A204.1 (cell line): ENCODE data around the gene PGAP2.

Experiments used
- FAIRE-seq: peaks from 2 replicates; lab custom pipeline; 2012; peaks lifted over from hg19 to GRCh38; lab: Jason Lieb, UNC

PGAP2 gene

DNA sequence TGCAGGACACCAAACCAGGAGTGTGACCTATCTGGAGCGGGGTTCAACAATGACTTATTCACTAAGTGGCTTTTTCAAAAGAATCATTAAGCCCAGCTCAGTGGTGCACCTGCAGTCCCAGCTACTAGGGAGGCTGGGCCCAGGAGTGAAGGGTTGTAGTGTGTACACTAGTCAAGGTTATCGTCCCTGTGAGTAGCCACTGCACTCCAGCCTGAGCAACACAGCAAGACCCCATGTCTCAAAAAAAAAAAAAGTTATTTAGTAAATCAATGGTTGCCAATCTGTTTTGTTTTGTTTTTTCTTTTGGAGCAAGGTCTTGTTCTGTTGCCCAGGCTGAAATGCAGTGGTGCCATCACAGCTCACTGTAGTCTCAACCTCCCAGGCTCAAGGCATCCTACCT, 24.5 kb downstream of the PGAP2 start:
- no peak for FAIRE-seq

DNA sequence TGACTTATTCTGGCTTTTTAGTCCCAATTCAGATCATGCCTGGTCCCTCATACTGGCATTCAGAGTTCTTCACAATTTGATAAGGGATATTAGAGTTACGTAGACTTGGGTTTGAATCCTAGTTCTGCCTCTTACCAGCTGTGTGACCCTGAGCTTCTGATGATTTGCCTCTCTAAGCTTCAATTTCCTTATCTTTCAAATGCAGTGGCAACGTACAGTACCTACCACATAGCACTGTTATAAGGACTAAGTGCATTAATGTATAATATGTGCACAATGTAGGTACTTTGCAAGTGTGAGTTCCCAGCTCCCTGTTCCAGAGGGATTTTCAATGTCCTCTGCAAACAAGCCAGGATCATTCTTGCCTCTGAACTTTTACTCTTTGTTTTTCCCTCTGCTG, 25.1 kb downstream of the PGAP2 start:
- FAIRE-seq: no peak

DNA sequence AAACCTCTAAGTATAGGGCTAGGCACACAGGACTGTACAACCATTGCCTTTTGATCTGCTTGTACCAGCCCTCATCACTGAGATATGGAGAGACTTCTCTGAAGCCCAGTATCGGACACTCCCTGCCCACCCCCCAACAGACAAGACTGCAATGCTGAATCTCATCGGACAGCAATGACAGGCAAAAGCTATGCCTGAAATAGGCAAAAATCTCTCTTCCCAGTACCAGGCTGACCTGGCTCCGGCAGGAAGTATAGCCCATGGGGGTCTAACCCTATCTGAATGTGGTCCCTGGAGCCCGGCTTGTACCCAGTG, 25.9 kb downstream of the PGAP2 start:
- no peak for FAIRE-seq

DNA sequence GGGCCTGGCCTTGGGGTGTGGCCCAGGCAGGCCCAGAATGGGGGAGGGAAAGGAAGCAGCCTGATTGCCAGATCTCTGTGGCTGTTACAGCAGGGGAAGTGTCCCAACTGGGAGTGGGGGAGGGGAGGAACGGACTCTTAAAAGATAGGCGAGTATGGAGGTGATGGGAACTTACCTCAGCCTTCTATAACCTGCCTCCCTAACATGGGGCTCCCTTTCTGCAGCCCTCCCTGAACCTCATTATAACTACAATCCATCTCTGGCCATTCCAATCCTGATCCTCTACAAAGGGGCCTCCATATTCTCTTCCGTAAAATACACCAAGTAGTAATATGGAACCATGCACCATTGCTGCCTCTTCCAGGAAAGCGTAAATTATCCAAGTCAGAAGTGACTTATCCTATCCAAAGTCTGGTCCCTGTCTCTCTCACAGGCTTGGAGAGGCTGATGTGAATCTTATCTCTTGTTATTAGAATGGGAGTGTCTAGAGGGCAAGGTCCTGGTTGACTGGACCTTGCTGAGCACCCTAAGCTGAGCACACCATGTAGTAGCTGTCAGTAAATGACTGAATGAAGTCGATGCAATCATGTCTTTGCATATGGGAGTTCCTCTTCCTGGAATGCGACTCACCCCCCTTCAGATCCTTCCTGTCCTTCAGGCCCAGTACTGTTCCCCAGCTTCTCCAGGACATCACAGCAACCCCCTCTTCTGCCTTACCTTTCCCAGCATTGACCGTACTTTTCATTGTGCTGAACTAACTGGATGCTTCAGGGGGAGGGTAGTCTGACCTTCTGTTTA, 26.5 kb downstream of the PGAP2 start:
- no peak for FAIRE-seq

DNA sequence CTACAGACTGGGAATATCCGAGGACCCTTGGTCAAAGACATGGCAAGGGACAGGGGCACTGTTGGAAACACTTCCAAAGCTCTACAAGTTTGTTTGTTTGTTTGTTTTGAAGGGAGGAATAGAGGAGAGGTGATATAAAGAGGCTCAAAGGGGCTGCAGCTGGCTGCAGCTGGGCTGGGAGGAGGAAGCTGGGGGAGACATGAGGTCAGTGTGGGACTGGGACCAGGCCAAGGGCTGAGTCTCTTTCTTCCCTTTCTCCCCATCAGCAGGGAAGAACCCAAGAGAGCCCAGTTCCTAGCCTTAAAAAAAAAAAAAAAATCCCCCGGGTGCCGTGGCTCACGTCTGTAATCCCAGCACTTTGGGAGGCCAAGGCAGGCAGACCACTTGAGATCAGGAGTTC, 27.4 kb downstream of the PGAP2 start:
- no peak for FAIRE-seq

DNA sequence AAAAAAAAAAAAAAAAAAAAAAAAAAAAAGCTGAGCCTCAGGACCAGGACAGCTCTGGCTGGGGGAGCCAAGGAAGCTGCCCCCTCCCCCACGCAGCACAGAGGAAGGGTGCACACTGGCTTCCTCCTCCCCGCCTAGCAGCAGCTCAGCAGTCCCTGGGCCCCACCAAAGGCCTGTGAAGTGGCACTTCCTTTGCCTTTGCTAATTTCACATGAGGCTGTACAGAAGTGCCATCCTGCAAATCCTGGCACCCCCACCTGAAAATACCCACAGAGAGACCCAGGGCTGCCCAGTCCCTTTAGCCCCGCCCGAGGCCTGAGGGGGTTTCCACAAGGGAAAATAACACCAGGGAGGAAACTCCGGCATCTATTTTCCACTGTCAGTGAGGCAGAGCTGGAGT, 28.5 kb downstream of the PGAP2 start:
- FAIRE-seq: no peak

DNA sequence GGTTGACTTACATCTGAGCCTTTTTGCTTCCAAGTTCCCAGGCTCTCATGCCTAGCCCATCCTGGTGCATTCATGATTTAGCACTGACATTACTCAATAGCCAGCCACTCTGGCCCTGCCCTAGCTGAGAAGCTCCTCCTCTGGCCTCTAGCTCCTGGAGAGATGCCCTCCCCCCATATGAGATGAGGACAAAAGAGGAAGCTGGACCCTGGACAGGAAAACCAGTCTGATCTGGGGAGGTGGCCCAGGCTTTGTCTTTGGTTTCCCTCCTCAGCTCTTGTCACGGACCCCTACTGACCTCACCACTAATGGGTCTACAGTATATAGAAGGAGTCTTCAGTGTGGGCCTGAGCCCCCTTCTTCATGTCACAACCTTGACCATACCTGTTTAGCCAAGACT, 29.4 kb downstream of the PGAP2 start:
- FAIRE-seq: no peak

DNA sequence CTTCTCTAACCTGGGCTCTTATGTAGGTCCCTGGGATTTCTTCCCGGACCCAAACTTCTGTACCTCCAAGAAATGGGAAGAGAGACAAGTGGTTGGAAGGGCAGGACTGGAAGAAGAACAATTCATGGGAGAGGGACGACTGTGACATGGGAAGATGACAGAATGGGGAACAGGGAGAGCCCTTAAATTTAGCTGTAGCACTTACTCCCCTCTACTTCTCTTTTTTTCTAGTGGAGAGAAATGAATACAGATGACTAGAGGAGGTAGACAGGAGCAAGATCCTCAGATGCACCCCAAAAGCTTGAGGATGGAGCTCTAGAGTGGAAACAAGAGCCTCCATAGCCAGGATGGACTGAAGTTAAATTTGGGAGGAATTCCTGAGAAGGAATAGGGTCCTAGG, 30.1 kb downstream of the PGAP2 start:
- FAIRE-seq: no peak

DNA sequence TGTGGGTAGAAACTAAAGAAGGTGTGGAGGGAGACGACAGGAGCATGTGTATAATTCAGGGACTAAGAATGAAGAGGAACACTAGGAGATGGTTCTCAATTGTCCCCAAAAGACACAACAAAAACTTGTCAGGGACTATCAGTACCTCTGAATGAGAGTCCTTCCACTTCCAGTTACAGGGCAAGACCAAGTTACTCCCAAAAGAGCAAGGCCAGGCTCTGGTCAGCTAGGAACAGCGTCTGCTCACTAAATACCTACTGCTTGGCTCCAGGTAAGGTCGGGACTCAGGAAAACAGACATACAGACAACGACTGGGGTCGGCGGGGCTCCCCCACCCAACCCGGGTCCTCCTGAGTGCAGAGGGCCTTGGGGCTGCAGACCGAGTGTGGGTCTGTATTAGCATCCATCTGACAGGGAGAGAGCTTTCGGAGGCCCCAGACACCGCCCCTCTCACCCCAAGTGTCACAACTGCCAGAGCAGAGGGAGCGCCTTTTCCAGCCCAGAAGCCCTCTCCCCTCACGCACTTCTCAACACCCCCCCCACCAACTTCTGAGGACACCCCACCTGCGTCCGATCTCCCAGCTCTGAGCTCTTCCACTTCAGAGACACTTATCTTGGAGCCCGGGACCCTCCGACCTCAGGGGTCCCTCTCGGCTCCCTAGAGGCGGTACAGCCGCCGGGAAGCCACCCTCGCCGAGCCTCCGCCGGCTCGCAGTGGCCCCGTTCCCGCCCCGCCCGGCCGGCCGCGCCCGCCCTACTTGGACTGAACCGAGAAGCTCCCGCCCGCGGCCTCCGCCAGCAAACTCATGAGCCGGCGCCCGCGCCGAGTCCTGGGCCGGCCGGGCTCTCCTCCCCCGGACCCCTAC, 31.9 kb downstream of the PGAP2 start:
- no peak for FAIRE-seq

DNA sequence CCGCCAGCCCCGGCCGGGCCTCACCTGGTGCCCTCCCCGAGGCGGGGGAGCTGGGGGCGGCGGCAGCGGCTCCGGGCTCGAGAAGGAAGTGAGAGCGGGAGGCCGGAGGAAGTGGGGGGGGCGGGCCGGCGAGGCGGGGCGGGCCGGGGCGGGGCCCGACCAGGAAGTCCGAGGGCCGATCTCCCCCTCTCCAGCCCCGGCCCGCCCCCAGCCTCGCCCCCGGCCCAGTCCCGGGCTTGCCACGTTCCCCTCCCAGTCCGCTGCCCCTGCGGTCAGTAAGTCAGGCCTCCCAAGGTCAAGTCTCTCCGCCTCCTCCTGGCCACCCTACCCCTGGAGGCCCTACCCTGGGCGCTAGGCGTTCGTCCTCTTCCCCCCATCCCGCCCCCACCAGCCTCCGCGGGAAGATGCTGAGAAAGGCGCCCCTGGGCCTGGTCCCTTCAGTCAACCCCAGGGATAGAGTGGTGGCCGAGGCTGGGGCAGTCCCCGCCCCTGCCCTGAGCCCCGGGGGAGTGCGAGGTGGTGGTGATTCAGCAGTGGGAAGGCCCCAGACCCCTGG, 32.6 kb downstream of the PGAP2 start, which contains the start of gene RHOG:
TSS of gene RHOG (minus strand) at position 90 of the 556 bp plus-strand sequence. CDS start 12,821 bp downstream, outside the sequence.
- no peak for FAIRE-seq

DNA sequence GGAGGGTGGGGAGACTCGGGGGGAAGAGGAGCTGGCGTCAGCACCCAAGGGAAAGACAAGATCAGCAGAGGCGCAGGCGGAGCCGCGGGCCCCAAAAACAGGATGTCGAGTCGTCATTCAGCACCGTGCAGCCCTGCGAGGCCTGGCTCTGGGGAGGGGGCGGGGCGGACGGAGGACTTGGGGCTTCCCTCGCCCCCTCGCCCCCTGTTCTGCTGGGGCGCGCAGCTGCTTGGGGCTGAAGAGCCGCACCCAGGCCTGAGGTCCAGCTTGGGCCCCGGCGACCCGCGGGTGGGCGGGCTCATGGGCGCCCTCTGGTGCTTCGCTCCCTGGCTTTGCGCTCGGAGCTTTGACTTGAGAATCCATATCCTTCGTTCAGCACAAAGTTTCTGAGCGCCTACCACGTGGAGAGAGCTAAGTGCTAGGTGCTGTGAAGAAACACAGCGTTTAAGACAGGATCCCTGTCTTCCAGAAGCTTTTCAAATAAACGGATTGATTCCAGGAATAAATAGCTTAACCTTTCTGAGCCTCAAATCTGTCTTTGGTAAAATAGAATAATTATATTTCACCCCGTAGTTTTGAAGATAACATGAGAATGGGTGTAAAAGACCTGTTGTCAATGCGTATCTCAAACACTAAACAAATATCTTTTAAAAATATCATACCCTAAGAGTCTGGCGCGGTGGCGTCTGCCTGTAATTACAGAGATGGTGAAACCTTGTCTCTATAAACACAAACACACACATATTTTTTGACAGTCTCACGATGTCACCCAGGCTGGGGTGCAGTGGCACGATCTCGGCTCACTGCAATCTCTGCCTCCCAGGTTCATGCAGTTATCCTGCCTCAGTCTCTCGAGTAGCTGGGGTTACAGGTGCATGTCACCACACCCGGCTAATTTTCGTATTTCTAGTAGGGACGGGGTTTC, 33.3 kb downstream of the PGAP2 start:
- no peak for FAIRE-seq

DNA sequence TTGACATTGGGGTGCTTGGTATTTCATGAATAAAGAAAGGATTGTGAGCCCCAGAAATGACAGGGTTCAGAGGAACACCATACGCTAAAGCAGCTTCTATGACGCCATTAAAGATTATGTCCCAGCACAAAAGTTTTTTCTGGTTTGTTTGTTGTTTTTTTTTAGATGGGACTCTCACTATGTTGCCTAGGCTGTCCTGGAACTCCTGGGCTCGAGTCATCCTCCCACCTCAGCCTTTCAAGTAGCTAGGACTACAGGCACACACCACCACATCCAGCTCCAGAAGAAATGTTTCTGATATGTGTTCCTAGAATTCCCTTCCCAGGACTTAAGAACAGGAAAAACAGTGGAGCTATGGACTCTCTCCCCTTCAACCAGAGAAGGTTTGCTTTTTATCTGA, 35.0 kb downstream of the PGAP2 start:
- FAIRE-seq: no peak

DNA sequence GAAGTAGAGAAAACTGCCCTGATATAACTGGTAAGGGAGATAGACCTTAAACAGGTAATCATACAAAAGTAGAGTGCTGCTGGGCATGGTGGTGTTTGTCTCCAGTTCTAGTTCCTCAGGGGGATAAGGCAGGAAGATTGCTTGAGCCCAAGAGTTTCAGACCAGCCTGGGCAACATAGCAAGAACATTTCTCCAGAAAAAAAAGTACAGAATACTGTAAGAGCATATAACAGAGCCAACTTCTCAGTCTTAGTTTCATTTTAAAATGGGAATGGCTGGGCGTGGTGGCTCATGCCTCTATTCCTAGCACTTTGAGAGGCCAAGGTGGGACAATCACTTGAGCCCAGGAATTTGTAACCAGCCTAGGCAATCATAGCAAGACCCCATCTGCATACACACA, 36.9 kb downstream of the PGAP2 start:
- no peak for FAIRE-seq

DNA sequence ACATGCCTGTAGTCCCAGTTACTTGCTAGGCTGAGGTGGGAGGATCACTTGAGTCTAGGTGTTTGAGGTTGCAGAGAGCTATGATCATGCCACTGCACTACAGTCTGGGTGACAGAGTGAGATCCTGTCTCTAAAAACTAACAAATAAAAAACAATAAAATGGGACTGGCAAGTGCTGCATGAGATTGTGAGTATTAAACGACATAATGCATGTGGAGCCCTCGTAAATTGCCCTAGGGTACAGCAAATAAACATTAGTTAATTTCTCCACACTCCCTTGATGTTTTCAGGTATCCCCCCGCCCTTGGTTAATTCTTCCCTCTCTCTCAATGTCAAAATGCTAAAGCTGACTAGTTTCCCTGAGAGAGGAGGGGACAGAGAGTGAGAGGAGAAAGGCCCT, 37.3 kb downstream of the PGAP2 start:
- FAIRE-seq: no peak

DNA sequence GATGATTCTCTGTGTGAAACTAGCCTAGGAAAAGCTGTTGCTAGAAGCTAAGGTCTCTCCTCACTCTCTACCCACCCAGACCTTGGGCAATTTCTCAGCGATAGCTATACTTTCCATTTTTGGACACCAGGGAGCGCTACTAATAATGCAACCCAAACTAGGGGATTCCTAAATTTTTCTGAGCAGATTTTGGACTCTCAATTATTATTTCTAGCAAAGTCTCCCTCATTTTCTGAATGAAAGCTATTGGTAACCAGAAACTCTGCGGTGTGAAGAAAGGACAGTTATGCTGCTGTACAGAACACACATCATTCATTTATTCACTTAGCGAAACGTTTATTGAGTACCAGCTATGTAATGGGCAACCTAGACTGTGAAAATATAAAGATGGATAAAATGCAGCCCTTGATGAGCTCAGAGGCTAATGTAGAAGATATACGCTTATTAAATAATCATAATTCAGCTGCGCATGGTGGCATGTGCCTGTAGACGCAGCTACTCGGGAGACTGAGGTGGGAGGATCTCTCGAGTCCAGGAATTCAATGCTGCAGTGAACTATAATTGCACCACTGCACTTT, 41.0 kb downstream of the PGAP2 start:
- FAIRE-seq: peak; percentile 27

DNA sequence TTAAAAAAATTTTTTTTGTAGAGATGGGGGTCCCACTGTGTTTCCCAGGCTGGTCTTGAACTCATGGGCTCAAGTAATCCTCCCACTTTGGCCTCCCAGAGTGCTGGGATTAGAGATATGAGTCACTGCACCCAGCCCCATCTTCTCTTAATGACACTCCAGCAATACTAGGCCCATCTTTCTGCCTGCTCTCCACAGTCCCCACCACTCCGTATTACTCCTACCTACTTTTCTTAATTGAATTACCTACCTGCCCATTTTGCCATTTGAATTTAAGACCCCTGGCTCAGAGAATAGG, 45.1 kb downstream of the PGAP2 start:
- FAIRE-seq: no peak

DNA sequence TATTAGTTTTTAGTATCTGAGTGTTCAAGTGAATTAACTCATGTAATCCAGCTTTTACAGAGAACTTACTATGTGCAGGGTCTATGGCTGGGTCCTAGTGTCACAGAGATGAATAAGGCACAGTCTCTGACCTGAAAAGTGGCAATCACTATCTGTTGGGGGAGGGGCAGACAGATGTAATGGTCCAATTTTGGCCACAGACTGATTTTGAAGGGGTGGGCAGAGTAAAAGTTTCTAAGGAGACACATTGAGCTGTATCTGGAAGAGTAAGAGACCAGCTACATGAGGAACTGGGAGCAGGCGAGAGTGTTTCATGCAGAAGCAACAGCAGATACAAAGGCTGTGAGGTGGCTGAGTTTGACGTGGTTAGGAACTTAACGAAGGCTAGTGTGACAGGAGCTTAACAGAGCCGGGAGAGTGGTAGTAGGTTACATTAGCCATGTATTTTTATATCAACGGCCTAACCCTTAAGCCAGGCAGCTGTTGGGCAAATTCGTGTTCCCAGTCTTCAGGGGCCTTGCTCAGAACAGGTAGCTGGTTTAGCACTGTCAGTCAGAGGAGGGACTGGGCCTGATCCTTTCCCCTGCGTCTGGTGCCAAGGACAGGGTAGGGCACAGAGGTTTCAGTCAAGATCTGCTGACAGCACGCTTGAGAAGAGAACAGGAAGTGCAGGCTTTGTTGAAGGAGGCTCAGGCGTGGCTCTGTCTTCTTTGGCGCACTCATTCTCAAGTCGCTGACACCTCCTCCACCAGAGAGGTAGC, 45.7 kb downstream of the PGAP2 start:
- FAIRE-seq: no peak

DNA sequence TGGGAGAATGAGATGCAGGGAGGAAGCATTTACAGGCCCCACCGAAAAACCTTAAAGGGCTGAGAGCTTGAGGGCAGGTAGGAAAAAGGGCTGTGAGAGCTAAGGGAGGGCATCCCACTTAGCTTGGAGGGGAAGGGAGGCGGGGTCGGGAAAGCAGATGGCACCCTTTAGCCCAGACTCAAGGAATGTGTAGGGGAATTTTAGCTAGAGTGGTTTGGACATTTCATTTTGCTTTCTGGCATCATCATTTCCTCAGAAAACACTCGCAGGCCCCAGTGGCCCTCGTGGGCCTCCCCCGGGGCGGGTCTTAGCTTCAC, 46.3 kb downstream of the PGAP2 start:
- no peak for FAIRE-seq

DNA sequence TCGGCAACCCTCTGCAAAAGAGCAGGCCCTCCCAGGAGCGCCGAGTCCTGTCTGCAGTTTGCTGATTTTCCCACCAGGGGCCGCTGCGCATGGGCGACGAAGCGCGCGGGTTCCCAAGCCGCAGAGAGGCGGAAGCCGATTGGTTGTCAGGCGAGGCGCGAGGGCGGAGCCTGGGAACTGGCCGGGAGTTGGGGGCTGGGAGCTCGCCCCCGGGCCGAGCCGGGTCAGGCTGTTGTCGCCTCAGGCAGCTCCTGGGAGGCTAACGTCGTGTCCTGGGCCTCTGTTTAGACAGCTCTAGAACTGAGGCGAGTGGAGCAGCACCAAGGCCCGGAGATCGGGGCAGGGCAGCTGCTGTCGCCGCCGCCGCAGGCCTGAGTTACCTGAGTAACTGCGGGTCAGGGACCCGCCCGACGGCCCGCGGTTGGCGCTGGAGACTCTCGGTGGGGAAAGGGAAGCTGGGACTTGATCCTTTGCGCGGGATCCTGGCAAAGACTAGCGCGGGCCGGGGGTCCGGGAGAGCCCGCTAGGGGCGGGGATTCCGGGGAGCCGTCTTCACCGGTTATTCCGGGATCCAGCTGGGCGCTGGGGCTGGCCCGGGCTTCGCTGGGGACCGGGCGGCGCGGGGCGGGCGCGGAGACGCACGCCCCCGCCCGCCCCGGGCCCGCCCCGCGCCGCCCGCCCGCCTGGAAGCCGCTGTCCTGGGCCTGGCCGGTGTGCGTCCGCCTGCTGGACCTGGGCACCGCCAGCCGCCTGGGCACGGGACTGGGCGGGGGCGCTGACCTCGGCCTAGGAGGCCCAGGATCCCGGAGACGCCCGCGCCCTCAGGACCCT, 46.8 kb downstream of the PGAP2 start, which contains the start of gene STIM1:
TSS of gene STIM1 (plus strand) at position 688 of the 831 bp plus-strand sequence. CDS start 607 bp downstream, outside the sequence.
- peak; percentile 30 for FAIRE-seq

DNA sequence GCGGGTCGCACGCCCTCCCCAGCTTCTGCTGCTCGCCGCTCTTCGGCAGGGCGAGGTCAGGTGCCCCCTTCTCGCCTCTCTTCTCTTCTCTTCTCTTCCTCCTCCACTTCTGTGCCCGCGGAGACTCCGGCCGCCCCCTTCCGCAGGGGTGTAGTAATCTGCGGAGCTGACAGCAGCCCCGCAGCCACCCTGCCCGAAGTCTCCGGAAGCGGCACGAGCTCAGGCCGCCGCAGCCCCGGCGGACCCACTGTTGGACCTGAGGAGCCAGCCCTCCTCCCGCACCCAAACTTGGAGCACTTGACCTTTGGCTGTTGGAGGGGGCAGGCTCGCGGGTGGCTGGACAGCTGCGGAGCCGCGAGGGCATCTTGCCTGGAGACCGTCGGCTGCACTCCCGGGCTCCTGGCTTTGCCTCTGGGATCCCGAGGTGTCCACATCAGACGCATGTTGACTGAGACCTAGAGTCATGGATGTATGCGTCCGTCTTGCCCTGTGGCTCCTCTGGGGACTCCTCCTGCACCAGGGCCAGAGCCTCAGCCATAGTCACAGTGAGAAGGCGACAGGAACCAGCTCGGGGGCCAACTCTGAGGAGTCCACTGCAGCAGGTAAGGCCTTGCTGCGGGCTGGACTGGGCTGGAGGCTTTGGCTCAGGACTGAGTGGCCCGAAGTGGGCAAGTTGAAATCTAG, 47.6 kb downstream of the PGAP2 start:
- FAIRE-seq: no peak
